Mucosa of descending colon (tissue), 3 donors: ENCODE data around the gene ATP8B4. TPM values are rescaled to one million over a fixed set of nuclear protein-coding genes. Genes with fewer than 3 reads are reported as not detected.

Experiments
- ATAC-seq: fragments of 200-7000 bp; cut with Tn5 transposase; one replicate; pipeline ENCODE4 v1.9.1; 2020; ENCODE audit warnings: mild to moderate bottlenecking, moderate library complexity
- DNase-seq, 3 donors: peaks; one replicate each; pipeline ENCODE4 v3.0.0-alpha.2; 2020
- H3K36me3 ChIP-seq: fragments of 200-600 bp; one replicate; pipeline ENCODE4 v1.8.0; 2021; ENCODE audit warnings: low read depth, mild to moderate bottlenecking
- H3K4me1 ChIP-seq: fragments of 200-600 bp; one replicate; pipeline ENCODE4 v1.8.0; 2021; ENCODE audit warnings: low read depth, mild to moderate bottlenecking
- H3K4me3 ChIP-seq: fragments of 200-600 bp; one replicate; pipeline ENCODE4 v1.8.0; 2021; ENCODE audit warnings: mild to moderate bottlenecking
- H3K9me3 ChIP-seq: fragments of 200-600 bp; one replicate; pipeline ENCODE4 v1.8.0; 2021; ENCODE audit warnings: mild to moderate bottlenecking
- intact Hi-C, 2 donors: fragments of 100-400 bp; cut with DNase I in 1 of 2; cut with micrococcal nuclease in 1 of 2; formaldehyde crosslinking; loops; one replicate each; pipeline versions ENCODE4 v1.11.0 to v1.11.1; 2022; cut with DNase I, micrococcal nuclease
- total RNA-seq, 3 donors: library from RNA; stranded (reverse); fragmentation: NEBNext Ultra II Directional in 2 of 3; extraction: Animal tissue kit (Norgen Biotek cat#: 25700) in 2 of 3; gene quantifications; one replicate each; pipeline versions ENCODE4 v1.2.1 to v1.2.4, GENCODE V29; 2021 to 2023
- TF ChIP-seq, protein P1 (sequence below): fragments of 200-600 bp; IDR thresholded peaks from one replicate; pipeline ENCODE4 v1.8.0; 2022; ENCODE audit warnings: antibody characterized with exemption, mild to moderate bottlenecking
- donor health status: DM: no; HTN: no; CAD: no; lungs with moderate emphysema.
- donor health status: DM: no; HTN: no; CAD: no.
- donor health status: DM: no; HTN: yes; CAD: no.

The ATP8B4 gene
- total RNA-seq, 3 donors from 2014 or later, result 4.7 to 8.9 (median 7.4) TPM

DNA sequence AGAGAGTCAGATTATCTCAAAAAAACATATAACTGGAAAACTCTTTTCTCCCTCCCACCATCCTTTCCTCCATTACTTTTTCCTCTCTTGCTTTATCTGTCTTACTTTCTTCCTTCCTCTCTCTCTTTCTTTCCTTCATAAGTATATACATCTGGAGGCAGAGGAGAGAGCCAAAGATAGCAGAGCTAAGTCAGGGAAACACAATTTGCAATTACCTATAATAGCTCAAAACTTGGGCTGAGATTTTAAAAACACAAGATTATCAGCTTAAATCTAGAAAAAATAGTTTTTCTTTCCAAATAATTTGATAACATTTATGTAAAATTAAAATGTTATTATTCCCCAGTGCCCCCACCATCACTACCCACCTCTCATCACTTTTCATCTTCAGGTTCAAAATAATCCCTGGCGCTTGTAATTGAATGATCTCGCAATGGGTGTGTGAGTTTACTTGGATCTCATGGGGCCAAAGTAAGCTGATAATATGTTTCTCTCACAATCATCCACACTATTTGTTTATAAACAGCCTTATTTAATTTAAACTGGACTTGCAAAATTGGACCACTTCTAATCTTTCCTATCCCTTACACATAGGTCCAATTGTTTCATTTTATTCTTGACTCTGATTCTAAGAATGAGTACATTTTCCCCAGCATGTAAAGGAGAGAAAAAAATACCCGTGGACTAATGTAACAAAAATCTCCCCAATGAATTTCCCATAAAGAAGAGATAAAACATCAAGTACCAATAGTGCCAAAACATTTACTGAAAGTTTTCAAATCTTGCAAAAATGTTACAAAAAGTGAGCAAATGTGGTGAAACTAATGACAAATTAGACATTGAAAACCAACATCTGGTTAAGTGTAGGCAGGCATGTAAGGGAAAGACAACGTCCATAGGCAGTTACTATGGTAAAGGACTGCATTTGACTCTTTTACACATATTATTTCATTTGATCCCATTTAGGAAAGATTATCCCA, 261.2 kb downstream of the ATP8B4 start:
- DNase-seq (no peak), ATAC-seq (no peak)
- peaks cover 6% of the 10 kb centered on the region for H3K4me1 ChIP-seq
- intact Hi-C loops, result no loop called here
- no peaks in the 10 kb centered on the region for H3K36me3 ChIP-seq
- TF ChIP-seq, protein P1, sequence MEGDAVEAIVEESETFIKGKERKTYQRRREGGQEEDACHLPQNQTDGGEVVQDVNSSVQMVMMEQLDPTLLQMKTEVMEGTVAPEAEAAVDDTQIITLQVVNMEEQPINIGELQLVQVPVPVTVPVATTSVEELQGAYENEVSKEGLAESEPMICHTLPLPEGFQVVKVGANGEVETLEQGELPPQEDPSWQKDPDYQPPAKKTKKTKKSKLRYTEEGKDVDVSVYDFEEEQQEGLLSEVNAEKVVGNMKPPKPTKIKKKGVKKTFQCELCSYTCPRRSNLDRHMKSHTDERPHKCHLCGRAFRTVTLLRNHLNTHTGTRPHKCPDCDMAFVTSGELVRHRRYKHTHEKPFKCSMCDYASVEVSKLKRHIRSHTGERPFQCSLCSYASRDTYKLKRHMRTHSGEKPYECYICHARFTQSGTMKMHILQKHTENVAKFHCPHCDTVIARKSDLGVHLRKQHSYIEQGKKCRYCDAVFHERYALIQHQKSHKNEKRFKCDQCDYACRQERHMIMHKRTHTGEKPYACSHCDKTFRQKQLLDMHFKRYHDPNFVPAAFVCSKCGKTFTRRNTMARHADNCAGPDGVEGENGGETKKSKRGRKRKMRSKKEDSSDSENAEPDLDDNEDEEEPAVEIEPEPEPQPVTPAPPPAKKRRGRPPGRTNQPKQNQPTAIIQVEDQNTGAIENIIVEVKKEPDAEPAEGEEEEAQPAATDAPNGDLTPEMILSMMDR, result no peak
- no peak overlapping the region for H3K4me3 ChIP-seq
- H3K9me3 ChIP-seq, result no peaks in the 10 kb centered on the region

GRCh38 chr15:49855917-49856637, 263.0 kb downstream of the ATP8B4 start:
- DNase-seq (no peak), ATAC-seq (peak; percentile 25)
- Histone ChIP-seq H3K36me3 (no peaks in the 10 kb centered on the region), H3K9me3 (no peaks in the 10 kb centered on the region), H3K4me1 (peaks cover 6% of the 10 kb centered on the region), H3K4me3 (no peak overlapping the region)
- intact Hi-C loops, result no loop called here
- TF ChIP-seq, protein P1, result no peak

- intact Hi-C loops, result no loop called here
- Histone ChIP-seq H3K9me3 (no peaks in the 10 kb centered on the region), H3K36me3 (no peaks in the 10 kb centered on the region), H3K4me3 (no peak overlapping the region), H3K4me1 (peaks cover 6% of the 10 kb centered on the region)
- TF ChIP-seq, protein P1, result no peak
- no peak for DNase-seq
- no peak for ATAC-seq
Measured at GRCh38 chr15:49852756-49853155, 266.3 kb downstream of the ATP8B4 start.

DNA sequence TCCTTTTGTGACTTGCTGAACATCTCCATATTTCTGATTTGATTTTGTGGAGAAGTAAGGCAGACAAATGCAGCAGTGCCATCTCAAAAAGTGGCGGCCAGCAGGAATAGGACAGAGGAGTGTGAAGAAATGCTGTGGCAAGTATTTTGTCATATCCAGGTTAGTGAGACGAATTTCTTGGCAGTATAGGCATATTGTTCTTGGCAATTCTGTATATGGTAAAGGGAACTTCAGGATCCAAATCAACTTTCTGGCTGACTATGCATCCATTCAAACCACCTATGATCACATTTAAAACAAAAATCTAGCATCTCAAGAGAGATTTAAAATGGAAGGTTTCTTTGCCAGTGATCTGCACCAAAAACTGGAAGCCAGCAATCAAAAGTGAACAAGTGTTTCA, 270.2 kb downstream of the ATP8B4 start:
- intact Hi-C loops, result no loop called here
- no peak for ATAC-seq
- Histone ChIP-seq H3K4me3 (no peak overlapping the region), H3K36me3 (no peaks in the 10 kb centered on the region), H3K9me3 (no peaks in the 10 kb centered on the region), H3K4me1 (no peaks in the 10 kb centered on the region)
- TF ChIP-seq, protein P1, result no peak
- DNase-seq, result no peak

- DNase-seq, result no peak
- TF ChIP-seq, protein P1, result no peak
- intact Hi-C loops, result no loop called here
- Histone ChIP-seq H3K4me1 (no peaks in the 10 kb centered on the region), H3K9me3 (no peaks in the 10 kb centered on the region), H3K36me3 (no peaks in the 10 kb centered on the region), H3K4me3 (no peak overlapping the region)
- ATAC-seq, result no peak
Measured at GRCh38 chr15:49848282-49848724, 270.7 kb downstream of the ATP8B4 start.
